ENCODE data around the gene MRPL49. TPM values are rescaled to one million over a fixed set of nuclear protein-coding genes. Genes with fewer than 3 reads are reported as not detected.

MRPL49 gene
- total and polyA plus RNA-seq, 2 of the 8 experiments (the other 6 are each of a cell fraction or from before 2014, with no cell fraction given), result 54.0 to 84.8 TPM

GRCh38 chr11:65132238-65132987 is 10.3 kb downstream of the MRPL49 start (continued):
- TF ChIP-seq KDM1A (IDR thresholded peaks at IDR 0.05; ENCODE audit: borderline replicate concordance, low read length) (no peak), SIRT6 (IDR thresholded peaks at IDR 0.05; ENCODE audit: low read length) (no peak)

Measured in H1 (cell line).